ENCODE results near the gene TNFAIP8L3. TPM values are rescaled to one million over a fixed set of nuclear protein-coding genes. Genes with fewer than 3 reads are reported as not detected.

TNFAIP8L3 gene
- total and polyA plus RNA-seq, 3 donors from 2014 or later: 5.1 to 17.3 (median 10.2) TPM

DNA sequence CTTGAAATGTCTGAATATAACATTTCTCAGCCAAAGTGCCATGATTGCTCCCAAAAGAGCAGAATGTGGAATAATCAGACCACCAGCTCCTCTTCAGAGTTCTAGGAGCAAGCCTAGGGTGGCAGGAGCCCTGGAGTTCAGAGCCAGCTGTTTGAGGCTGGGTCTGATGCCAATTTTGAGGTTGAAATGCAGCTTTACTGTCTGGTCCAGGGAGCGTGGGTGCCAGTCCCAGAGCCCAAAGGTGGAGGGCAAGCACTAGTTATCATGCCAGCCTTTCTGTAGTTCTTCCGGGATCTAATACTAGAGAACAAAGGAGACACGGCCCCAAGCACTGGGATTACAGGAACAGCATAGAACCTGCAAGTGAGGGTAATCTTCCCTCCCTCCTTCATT, 69.3 kb downstream of the TNFAIP8L3 start:
- DNase-seq: no peak
- 88 to 96% methylated on average over 3 of the region's 3 CpGs for WGBS, 2 donors

DNA sequence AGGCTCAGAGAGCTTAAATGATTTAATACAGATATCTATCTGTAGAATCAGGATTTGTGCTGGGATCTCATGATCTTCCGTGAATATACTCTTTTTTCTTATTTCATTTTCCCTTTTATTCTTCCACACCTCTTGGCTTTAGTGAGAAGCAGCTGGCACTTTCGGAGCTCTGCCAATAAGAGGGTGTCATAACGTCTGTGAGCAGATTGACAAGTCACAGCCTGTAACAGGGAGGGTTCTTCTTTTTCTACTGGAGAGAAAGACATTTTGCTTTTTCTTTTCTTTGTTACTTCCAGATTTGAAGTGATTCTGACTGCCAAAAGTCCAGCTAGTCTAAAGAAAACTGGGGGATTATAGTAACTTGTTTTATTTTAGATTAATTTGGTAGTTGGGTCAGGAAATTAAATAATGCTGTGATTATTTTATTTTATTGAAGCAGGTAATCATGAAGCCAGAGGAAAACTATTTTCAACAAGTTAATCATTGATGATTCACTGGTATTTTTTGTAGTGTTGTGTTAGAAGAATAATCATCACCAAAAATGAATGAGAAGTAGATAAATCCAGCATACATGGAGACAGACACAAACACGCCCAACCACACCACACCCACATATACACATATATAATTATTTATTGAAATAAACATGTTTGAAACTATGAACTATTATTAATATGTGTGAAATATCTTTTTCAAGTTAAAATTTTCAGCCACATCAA, 69.8 kb downstream of the TNFAIP8L3 start:
- WGBS, 2 donors: 73 to 79% methylated on average over 4 of the region's 4 CpGs
- Histone ChIP-seq H3K4me3 (no peak overlapping the region), H3K36me3 (ENCODE audit: low read depth, missing control alignments) (no peaks in the 10 kb centered on the region), H3K4me1 (no peaks in the 10 kb centered on the region), H3K27me3 (no peaks in the 10 kb centered on the region), H3K9me3 (no peaks in the 10 kb centered on the region), H3K27ac (no peak overlapping the region)
- intact Hi-C loops (cut with DNase I; ENCODE audit: low total_unique reads): no loop called here
- no peak for DNase-seq
- TF ChIP-seq POLR2A (IDR thresholded peaks at IDR 0.05): no peak
- TF ChIP-seq, protein P1, sequence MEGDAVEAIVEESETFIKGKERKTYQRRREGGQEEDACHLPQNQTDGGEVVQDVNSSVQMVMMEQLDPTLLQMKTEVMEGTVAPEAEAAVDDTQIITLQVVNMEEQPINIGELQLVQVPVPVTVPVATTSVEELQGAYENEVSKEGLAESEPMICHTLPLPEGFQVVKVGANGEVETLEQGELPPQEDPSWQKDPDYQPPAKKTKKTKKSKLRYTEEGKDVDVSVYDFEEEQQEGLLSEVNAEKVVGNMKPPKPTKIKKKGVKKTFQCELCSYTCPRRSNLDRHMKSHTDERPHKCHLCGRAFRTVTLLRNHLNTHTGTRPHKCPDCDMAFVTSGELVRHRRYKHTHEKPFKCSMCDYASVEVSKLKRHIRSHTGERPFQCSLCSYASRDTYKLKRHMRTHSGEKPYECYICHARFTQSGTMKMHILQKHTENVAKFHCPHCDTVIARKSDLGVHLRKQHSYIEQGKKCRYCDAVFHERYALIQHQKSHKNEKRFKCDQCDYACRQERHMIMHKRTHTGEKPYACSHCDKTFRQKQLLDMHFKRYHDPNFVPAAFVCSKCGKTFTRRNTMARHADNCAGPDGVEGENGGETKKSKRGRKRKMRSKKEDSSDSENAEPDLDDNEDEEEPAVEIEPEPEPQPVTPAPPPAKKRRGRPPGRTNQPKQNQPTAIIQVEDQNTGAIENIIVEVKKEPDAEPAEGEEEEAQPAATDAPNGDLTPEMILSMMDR (IDR thresholded peaks at IDR 0.05): no peak

More for the DNA sequence above, 69.3 kb downstream of the TNFAIP8L3 start:
- no peak for TF ChIP-seq POLR2A (IDR thresholded peaks at IDR 0.05)
- TF ChIP-seq, protein P1 (IDR thresholded peaks at IDR 0.05): no peak
- Histone ChIP-seq H3K9me3 (no peaks in the 10 kb centered on the region), H3K27ac (no peak overlapping the region), H3K4me3 (no peak overlapping the region), H3K36me3 (ENCODE audit: low read depth, missing control alignments) (no peaks in the 10 kb centered on the region), H3K27me3 (no peaks in the 10 kb centered on the region), H3K4me1 (no peaks in the 10 kb centered on the region)
- intact Hi-C loops (cut with DNase I; ENCODE audit: low total_unique reads): no loop called here

DNA sequence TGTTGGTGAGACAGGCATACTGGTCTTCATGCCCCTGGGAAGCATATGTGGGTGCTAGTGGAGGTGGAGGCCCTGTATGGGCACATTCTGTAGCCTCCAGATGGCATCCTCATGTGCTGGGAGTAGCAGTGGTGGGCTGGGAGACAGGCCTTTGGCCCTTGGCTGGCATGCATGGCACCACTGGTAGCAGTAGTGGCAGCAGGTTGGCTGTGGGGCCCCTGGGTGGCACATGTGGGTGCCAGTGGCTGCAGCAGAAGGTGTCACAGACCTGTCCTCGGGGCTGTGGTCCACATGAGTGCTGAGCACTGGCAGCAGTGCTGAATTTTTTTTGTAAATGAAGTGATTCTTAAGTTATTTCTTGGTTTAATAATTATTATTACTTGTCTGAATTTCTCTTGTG, 71.2 kb downstream of the TNFAIP8L3 start:
- intact Hi-C loops (cut with DNase I; ENCODE audit: low total_unique reads): no loop called here
- DNase-seq: no peak
- Histone ChIP-seq H3K4me3 (no peak overlapping the region), H3K27ac (no peak overlapping the region), H3K36me3 (ENCODE audit: low read depth, missing control alignments) (no peaks in the 10 kb centered on the region), H3K4me1 (no peaks in the 10 kb centered on the region), H3K27me3 (no peaks in the 10 kb centered on the region), H3K9me3 (no peaks in the 10 kb centered on the region)
- 91 to 100% methylated on average over 1 of the region's 1 CpG for WGBS, 2 donors
- TF ChIP-seq, protein P1 (IDR thresholded peaks at IDR 0.05): no peak
- TF ChIP-seq POLR2A (IDR thresholded peaks at IDR 0.05): no peak

DNA sequence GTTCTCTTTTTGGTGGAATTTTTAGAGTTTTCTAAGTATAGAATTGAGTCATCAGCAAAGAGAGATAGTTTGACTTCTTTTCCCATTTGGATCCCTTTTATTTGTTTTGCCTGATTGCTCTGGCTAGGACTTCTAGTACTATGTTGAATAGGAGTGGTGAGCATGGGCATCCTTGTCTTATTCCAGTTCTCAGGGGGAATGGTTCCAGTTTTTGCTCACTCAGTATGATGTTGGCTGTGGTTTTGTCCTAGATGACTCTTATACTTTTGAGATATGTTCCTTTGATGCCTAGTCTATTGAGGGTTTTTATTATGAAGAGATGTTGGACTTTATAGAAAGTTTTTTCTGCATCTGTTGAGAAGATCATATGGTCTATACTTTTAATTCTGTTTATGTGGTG, 72.5 kb downstream of the TNFAIP8L3 start:
- no peaks in the 10 kb centered on the region for H3K27me3 ChIP-seq
- intact Hi-C loops (cut with DNase I; ENCODE audit: low total_unique reads): no loop called here
- H3K4me3 ChIP-seq: no peak overlapping the region
- no peaks in the 10 kb centered on the region for H3K4me1 ChIP-seq
- TF ChIP-seq, protein P1 (IDR thresholded peaks at IDR 0.05): no peak
- TF ChIP-seq POLR2A (IDR thresholded peaks at IDR 0.05): no peak
- no peak overlapping the region for H3K27ac ChIP-seq
- no peaks in the 10 kb centered on the region for H3K36me3 ChIP-seq (ENCODE audit: low read depth, missing control alignments)
- no peaks in the 10 kb centered on the region for H3K9me3 ChIP-seq
- no peak for DNase-seq

DNA sequence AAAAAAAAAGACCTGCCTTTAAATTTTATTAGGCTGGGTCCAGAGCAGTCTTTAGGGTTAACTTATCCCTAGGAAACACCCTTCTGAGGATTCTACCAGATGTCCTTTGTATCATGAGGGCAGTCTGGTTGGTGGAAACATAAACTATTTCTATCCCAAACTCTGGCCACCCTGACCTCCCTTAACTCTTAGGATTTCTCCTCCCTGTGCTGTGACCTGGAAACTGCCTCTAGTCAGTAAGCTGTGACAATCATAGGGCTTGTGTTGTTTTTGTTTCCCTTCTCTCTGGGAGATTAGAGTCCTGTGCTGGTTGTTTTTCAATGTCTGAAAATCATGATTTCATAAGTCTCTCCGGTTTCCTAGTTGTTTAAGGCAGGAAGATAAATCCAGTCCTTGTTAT, 78.1 kb downstream of the TNFAIP8L3 start:
- no peaks in the 10 kb centered on the region for H3K9me3 ChIP-seq
- H3K36me3 ChIP-seq (ENCODE audit: low read depth, missing control alignments): no peaks in the 10 kb centered on the region
- no peak overlapping the region for H3K27ac ChIP-seq
- no peak for TF ChIP-seq POLR2A (IDR thresholded peaks at IDR 0.05)
- TF ChIP-seq, protein P1 (IDR thresholded peaks at IDR 0.05): no peak
- no peaks in the 10 kb centered on the region for H3K4me1 ChIP-seq
- H3K27me3 ChIP-seq: no peaks in the 10 kb centered on the region
- no peak overlapping the region for H3K4me3 ChIP-seq
- DNase-seq: no peak
- intact Hi-C loops (cut with DNase I; ENCODE audit: low total_unique reads): no loop called here
- WGBS, 2 donors: 37 to 62% methylated on average over 1 of the region's 1 CpG
